ENCODE results near the gene RABGAP1.

Gene RABGAP1

GRCh38 chr9:123046406-123047195 lies 105.8 kb downstream of the RABGAP1 start:
- DNase-seq (ENCODE audit: low spot score), result no peak

GRCh38 chr9:123048748-123049147 lies 107.9 kb downstream of the RABGAP1 start:
- no peak for DNase-seq (ENCODE audit: low spot score)

GRCh38 chr9:123049589-123050222 lies 108.9 kb downstream of the RABGAP1 start:
- no peak for DNase-seq (ENCODE audit: low spot score)

- DNase-seq (ENCODE audit: low spot score), result no peak
These were observed 112.2 kb downstream of the RABGAP1 start for GRCh38 chr9:123053046-123053445.

- DNase-seq (ENCODE audit: low spot score), result no peak
These were observed 112.9 kb downstream of the RABGAP1 start for GRCh38 chr9:123053711-123054110.

- DNase-seq (ENCODE audit: low spot score), result no peak
These were observed 118.0 kb downstream of the RABGAP1 start for GRCh38 chr9:123058834-123059233.

- no peak for DNase-seq (ENCODE audit: low spot score)
These were observed 118.8 kb downstream of the RABGAP1 start for GRCh38 chr9:123059472-123060220.

- DNase-seq (ENCODE audit: low spot score), result no peak
These were observed 120.4 kb downstream of the RABGAP1 start for GRCh38 chr9:123061216-123061615.

- DNase-seq (ENCODE audit: low spot score), result no peak
These were observed 121.7 kb downstream of the RABGAP1 start for GRCh38 chr9:123062351-123063176.

GRCh38 chr9:123063177-123063598 lies 122.4 kb downstream of the RABGAP1 start:
- DNase-seq (ENCODE audit: low spot score), result no peak

GRCh38 chr9:123063896-123064295 lies 123.1 kb downstream of the RABGAP1 start:
- no peak for DNase-seq (ENCODE audit: low spot score)

GRCh38 chr9:123064716-123065115 lies 123.9 kb downstream of the RABGAP1 start:
- no peak for DNase-seq (ENCODE audit: low spot score)

- DNase-seq (ENCODE audit: low spot score), result no peak
These were observed 124.4 kb downstream of the RABGAP1 start for GRCh38 chr9:123065196-123065595.

GRCh38 chr9:123067136-123067535 lies 126.3 kb downstream of the RABGAP1 start:
- DNase-seq (ENCODE audit: low spot score), result no peak

GRCh38 chr9:123069010-123069481 lies 128.2 kb downstream of the RABGAP1 start:
- no peak for DNase-seq (ENCODE audit: low spot score)

- DNase-seq (ENCODE audit: low spot score), result no peak
These were observed 129.4 kb downstream of the RABGAP1 start for GRCh38 chr9:123070198-123070597.

- DNase-seq (ENCODE audit: low spot score), result no peak
These were observed 131.7 kb downstream of the RABGAP1 start for GRCh38 chr9:123072407-123072995.

GRCh38 chr9:123073441-123073840 lies 132.6 kb downstream of the RABGAP1 start:
- no peak for DNase-seq (ENCODE audit: low spot score)

GRCh38 chr9:123073991-123074422 lies 133.2 kb downstream of the RABGAP1 start:
- no peak for DNase-seq (ENCODE audit: low spot score)

GRCh38 chr9:123074628-123075027 lies 133.8 kb downstream of the RABGAP1 start:
- DNase-seq (ENCODE audit: low spot score), result no peak

GRCh38 chr9:123080444-123080843 lies 139.6 kb downstream of the RABGAP1 start:
- no peak for DNase-seq (ENCODE audit: low spot score)
